HG02884 (cell line): ENCODE measurements around the gene C18orf32.
"Not testable (repeated sequence)": the region's sequence is repeated elsewhere in the genome, so short reads cannot be mapped to it uniquely, and the experiment has no call there.

Experiments
- ATAC-seq: cut with Tn5 transposase; IDR thresholded peaks from one replicate; pipeline ENCODE4 v1.9.1; 2021; ENCODE audit warnings: mild to moderate bottlenecking, moderate library complexity; ENCODE audit not compliant: unreplicated experiment

Gene C18orf32

GRCh38 chr18:49503931-49504330 is 16.9 kb upstream of the C18orf32 start:
- ATAC-seq, result no peak

DNA sequence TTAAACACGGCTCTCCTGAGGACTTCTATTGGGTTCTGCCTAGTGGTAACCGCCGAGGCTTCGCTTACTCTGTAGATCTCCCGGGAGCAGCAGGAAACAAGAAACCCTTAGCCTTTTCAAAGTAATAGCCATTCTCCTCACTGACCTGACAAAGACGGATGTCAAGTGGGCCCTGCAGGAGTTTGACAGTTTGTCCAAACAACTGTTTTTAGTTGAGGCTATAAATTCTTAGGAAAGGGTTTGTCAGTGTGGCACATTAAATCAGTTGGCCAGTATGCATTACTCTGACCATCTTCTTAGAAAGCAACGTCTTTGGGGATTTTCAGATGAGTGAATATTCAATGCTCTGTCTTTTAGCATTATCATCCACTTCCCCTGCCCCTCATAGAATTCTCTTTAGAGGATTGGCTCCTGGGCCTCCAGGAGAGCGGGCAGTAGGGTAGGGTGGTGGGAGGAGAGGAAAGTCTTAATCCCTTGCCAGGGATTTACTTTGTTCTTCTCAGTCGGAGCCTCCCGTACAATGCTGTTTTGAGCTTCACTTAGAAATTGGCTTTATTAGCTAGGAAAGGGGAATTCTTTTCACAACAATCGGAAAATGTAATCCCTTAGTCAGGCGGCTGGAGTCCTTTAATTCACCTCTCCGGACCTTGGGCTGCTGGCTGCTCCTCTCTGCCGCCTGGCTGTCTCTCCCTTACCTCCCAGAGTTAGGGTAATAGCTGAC is 13.3 kb upstream of the C18orf32 start:
- no peak for ATAC-seq

DNA sequence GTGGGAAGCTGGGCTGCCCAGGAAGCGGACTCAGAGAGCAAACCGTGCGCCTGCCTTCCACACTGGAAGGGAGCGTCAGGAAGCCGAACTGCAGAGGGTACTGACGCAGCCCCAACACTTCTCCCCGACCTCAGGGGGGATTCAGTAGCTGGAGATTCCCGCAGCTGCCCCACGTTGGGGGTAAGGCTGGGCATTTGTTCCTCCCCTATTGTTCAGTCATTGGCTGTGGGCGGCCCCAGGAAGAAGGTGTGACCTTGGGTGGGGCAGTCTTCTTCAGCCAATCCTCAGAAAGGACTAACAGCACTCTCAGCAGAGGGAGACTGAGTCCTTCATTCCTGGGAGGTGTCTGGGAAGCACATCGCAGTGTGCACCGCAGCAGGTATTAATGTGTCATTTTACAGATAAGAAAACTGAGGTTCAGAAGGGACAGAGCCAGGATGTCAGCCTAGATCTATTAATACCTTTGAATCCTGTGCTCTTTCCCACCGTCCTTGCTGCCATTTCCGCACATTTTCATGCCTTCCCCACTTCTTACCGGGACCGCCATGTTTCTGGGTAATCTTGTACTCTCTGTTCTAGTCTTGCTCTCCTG is 12.1 kb upstream of the C18orf32 start:
- no peak for ATAC-seq

- no peak for ATAC-seq
Observed at GRCh38 chr18:49495480-49495879, 8.4 kb upstream of the C18orf32 start.

DNA sequence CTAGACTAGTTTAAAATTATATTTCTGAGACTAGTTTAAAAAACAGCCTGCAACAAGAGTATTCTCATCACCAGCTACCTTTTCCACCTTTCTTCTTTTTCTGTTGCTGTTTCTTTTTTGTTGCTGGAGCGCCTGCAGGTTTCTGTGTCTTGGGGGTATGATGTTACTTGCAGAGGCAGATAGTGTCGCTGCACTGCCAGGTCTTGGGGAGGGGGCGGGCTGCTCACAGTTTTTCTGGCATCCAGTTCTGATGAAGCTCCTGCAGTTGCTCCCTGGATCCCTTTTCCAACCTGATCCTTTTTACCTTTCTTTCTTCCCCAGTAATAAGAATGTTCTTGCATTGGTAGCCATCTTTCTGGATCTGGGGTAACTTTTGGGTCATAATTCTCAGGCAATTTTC is 8.0 kb upstream of the C18orf32 start:
- no peak for ATAC-seq

GRCh38 chr18:49494660-49495059 is 7.6 kb upstream of the C18orf32 start:
- no peak for ATAC-seq

DNA sequence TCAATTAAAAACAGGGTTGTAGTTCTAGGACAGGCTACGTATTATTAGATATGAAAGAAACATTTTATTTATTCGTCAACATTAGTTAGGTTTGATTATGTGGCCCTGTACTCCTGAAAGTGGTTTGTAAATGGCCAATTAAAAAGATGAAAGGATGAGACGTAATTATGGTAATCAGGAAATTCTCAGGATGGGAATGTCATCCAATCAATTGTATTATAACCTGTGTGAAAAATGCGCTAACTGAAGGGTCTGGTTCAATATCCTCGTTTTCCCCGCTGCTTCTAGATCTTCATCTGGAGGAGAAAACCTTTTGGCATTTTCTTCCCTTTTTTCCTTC is 5.6 kb upstream of the C18orf32 start:
- ATAC-seq, result no peak

- no peak for ATAC-seq
Observed at GRCh38 chr18:49491857-49492693, 5.0 kb upstream of the C18orf32 start, which contains the start of gene RPL17. TSS of gene RPL17 (minus strand) at chr18:49492465.

GRCh38 chr18:49491534-49491856 is 4.5 kb upstream of the C18orf32 start:
- no peak for ATAC-seq

- ATAC-seq, result no peak
Observed at GRCh38 chr18:49490246-49490762, 3.3 kb upstream of the C18orf32 start.

GRCh38 chr18:49487711-49488310 is 777 bp upstream of the C18orf32 start:
- no peak for ATAC-seq

DNA sequence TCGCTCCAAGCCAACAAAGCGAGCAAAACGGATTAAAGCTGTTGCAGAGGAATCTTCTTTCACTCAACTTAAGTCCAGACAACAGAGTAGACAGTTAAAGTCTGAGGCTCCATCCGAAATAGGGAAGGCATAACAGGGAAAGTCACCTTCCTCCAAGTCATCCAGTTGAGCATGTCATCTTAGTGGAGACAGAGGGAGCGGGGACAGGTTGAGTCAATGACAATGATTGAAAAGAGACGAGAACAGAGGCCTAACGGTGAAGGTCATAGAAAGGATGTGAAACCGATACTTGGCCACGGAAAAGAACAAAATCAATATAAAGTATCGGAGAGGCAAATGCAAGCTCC is 455 bp downstream of the C18orf32 start:
- ATAC-seq, result peak; percentile 22

DNA sequence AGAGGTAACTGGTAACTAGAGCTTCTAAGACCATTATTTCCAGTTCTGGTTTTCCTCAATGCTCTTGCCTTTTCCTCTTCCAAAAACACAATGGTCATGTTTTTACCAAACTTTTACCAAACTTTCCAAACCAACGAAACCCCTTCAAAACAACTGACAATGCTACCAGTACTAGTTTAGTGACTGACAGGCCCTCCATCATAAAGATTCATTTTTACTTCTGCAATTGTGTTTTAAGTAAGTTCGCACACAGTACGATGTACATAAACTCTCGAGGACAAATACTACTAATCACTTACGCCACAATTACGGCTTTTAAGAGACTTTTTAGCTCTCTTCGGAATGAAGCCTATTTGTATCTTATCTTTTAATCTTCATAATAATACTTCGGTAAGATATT is 900 bp downstream of the C18orf32 start:
- no peak for ATAC-seq

- ATAC-seq, result no peak
Observed at GRCh38 chr18:49483198-49483597, 3.8 kb downstream of the C18orf32 start.

- ATAC-seq, result no peak
Observed at GRCh38 chr18:49481907-49482306, 5.1 kb downstream of the C18orf32 start.

- ATAC-seq, result no peak
Observed at GRCh38 chr18:49481317-49481716, 5.7 kb downstream of the C18orf32 start.

DNA sequence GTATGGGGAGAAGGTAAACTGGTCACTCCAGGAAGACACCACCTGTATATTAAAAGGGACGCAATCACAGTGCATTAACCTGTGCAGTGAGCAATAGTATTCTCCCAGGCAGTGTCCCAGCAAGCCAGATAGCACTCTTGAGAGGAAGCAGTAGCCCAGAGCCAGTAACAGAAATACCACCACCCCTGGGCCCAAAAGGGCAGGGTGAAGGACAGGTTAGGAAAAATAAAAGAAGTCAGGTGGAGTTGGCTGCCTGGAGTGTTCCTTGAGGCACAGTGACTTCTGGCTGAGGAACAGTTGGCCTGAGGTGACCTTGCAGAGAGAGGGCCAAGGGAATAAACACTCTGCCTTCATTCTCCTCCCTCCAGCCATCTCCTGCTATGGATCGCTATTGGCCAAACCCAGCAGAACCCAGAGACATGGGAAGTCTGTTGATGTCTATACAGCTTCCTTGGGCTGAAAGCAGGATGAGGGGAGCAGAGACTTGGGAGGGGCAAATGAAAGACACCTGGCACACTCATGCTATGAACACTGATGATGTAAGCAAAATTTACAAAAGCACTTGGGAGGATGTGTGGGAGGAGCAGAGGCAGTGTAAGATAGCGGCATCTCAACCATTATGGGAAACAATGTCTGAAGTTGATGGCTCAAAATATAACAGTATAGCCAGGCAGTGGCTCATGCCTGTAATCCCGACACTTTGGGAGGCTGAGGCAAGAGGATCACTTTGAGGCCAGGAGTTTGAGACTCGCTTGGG is 7.5 kb downstream of the C18orf32 start:
- ATAC-seq, result no peak

DNA sequence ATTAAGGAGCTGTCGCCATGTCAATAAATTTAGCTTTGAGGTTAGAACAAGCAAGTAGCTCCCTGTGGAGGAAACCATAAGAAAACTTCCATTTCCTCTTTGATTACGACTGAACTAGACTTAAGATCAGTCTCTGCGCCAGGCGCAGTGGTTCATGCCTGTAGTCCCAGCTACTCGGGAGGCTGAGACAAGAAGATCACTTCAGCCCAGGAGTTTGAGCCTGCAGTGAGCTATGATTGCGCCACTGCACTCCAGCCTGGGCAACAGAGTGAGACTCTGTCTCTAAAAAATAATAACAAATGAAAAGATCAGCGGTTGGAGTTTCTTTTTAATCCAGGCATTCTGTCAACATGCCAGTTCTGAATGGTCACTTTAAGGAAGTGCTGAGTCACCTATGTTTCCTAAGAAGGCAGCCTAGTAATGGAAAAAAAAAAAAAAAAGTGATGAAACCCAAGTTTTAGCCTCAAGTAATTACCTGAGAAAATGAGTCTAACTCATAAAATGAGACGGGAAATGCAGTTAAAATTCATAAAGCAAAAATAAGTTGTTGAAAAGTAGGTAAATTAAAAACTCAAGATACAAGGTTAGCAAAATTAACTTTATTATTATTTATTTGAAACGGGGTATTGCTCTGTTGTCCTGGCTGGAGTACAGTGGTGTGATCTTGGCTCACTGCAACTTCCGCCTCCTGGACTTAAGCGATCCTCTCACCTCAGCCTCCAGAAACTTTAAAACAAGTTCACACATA is 10.2 kb downstream of the C18orf32 start:
- peak; percentile 60 for ATAC-seq

DNA sequence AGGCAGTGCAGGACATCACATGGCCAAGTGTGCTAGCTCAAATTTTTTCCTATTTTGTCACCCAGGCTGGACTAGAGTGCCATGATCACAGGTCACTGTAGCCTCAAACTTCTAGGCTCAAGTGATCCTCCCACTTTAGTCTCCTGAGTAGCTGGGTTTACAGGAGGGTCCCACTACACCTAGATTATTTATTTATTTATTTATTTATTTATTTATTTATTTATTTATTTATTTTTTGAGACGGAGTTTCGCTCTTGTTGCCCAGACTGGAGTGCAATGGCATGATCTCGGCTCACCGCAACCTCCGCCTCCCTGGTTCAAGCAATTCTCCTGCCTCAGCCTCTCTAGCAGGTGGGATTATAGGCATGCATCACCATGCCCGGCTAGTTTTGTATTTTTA is 12.1 kb downstream of the C18orf32 start:
- ATAC-seq, result not testable (repeated sequence)

DNA sequence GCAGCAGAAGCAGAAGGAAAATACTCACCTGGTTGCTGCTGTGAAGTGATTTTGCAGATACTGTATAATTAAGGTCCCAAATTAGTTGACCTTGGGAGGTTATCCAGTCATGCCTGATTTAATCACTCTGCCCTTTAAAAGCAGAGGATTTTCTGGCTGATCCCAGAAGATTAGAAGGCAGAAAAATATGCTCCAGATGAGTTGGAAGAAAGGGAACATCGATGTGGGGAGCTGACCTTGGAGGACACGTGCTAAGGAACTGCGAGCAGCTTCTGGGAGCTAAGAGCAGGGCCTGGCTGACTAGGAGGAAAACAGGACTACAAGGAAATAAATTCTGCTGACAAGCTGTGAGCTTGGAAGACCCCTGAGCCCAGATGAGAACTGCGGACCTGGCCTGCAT is 13.3 kb downstream of the C18orf32 start:
- ATAC-seq, result no peak
